Measurements from ENCODE around the gene SENP1.

Gene SENP1

DNA sequence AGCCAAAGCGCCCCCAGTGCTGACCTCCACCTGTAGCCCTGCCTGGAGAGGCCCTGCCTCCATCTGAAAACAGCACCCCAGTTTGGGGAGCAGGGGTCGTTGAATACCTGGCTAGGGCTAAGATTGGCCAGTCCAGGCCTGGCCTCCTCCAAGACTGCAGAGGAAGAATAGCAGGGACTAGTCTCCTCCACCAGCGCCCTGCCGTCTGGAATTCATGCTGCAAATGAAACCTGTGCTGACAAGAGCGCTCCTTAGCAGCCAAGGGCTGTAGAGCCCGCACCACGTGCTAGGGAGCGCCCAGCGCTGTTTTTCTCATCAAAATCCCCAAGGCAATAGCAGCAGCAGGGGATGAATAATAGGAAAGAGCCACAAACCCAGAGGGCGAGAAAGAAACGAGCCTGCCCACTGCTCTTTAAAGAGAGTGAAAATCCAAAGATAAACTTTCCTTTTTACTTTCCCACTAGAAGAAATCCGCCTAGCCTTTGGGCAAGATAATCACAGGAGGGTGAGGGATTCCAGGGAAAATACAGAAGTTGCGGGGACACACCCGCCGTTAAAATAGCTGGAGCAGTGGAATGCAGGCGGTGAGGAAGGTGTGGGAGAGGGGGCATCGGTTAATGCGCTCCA, 104.9 kb downstream of the SENP1 start:
- peak; percentile 82 for DNase-seq (ENCODE audit: low spot score)

DNA sequence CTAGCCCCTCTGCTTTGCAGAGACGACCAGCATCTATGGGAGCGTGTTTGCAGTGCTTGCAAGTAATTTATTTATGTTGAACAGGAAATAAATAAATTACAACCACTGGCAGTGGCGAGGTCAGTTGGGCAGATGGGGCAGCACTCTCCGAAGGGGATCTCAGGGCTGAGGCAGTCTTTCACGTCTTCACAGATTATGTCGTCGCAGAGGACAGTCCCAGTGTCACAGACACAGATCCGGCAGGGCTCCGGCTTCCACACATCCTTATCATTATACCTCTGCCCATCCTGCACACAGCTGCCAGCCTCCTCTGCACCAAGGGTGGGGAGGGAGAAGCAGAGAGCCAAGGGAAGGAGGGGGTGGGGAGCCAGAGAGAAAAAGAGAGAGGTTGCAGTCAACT, 106.1 kb downstream of the SENP1 start:
- no peak for DNase-seq (ENCODE audit: low spot score)

DNA sequence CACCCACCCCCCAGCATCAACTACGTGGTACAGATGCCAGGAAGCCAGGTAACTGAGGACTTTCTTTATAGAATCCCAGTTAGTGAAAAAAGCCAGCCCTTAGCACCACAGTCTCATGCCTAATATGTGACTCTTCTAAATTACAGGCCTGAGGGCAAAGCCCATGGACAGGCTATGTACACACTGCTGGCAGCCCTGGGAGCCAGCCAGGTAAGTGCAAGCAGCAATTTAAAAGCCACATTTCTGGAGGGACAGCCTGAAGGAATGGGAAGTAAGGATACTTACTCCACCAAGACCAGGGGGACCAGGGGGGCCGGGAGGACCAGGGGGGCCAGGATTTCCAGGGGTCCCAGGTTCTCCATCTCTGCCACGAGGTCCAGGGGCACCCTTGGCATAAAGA, 108.6 kb downstream of the SENP1 start:
- DNase-seq (ENCODE audit: low spot score), result no peak

DNA sequence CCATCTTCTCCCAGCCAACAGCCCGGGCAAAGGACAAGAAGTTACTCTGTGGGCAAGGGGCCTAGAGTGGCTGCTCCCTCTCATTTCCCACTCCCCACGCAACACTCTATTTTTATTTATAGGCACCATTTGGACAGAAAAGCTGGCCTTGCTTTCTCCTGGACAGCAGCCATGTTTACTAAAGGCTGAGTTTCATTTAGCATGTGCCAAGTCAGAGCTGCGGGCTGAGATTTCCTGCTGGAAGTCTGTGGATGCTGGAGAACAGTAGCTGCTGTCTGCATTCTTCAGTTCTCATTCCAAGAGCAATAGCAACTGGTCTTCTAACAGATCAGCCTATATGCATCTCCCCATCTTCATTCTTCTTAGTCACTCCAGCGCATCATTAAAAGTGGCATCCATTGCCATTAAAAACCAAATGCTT, 109.9 kb downstream of the SENP1 start:
- DNase-seq (ENCODE audit: low spot score), result no peak

DNA sequence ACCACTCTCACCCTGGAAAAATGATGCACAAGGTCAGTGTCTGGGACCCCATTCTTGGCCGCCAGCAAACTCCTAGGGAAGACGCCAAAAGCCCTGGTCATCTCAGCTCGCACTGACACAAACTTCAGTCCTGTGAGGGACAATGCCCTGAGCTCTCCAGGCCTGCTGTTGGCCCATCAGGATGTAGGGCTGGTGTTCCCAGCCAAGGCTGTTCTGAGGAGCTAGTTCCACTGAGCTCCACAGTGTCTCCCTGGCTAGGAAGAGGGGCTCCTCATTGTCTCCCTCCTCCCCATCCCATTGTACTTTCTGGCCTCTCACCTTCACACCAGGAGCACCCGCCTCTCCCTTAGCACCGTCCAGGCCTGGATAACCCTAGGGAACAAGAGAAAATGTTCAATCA, 112.4 kb downstream of the SENP1 start:
- DNase-seq (ENCODE audit: low spot score), result no peak

All from hepatic stellate cell (primary cell).